ENCODE results near the gene TRANK1.

DNA sequence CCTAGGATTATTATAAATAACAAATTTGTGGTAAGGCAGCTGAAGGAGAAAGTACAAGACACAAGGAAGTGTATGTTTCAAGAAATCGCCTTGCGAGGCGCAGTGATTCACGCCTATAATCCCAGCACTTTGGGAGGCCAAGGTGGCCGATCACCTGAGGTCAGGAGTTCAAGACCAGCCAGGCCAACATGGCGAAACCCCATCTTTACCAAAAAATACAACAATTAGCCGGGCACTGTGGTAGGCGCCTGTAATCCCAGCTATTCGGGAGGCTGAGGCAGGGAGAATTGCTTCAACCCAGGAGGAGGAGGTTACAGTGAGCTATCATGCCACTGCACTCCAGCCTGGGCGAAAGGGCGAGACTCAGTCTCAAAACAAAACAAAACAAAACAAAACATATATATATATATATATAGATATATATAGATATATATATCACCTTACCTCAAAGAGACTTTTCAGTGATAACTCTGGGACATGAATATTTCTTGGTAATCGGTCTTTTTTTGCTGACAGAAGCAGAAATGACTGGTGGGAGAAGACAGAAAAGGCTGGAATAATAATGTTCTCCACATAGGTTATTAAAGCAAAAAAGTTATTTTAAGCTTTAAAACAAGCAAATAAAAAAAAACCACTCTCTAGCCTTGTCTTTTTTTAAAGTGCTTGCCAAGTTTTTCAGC is 52.3 kb downstream of the TRANK1 start:
- TF ChIP-seq YY1 (IDR thresholded peaks at IDR 0.05) (no peak), RXRA (IDR thresholded peaks at IDR 0.05) (no peak), JUND (IDR thresholded peaks at IDR 0.05) (no peak), MAX (IDR thresholded peaks at IDR 0.05) (no peak), EGR1 (IDR thresholded peaks at IDR 0.05; ENCODE audit: low read depth in 2 of 2) (no peak), SP1 (IDR thresholded peaks at IDR 0.05) (no peak)
- TF ChIP-seq, protein P1, sequence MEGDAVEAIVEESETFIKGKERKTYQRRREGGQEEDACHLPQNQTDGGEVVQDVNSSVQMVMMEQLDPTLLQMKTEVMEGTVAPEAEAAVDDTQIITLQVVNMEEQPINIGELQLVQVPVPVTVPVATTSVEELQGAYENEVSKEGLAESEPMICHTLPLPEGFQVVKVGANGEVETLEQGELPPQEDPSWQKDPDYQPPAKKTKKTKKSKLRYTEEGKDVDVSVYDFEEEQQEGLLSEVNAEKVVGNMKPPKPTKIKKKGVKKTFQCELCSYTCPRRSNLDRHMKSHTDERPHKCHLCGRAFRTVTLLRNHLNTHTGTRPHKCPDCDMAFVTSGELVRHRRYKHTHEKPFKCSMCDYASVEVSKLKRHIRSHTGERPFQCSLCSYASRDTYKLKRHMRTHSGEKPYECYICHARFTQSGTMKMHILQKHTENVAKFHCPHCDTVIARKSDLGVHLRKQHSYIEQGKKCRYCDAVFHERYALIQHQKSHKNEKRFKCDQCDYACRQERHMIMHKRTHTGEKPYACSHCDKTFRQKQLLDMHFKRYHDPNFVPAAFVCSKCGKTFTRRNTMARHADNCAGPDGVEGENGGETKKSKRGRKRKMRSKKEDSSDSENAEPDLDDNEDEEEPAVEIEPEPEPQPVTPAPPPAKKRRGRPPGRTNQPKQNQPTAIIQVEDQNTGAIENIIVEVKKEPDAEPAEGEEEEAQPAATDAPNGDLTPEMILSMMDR (IDR thresholded peaks at IDR 0.05; ENCODE audit: low read depth, low read length, missing input control), result no peak
